Neural crest cell (in vitro differentiated cells): ENCODE data around the gene KCNN4. TPM values are rescaled to one million over a fixed set of nuclear protein-coding genes. Genes with fewer than 3 reads are reported as not detected.

Experiments used
- DNase-seq: peaks from one replicate; pipeline ENCODE4 v3.0.0; 2021; ENCODE audit warnings: low read depth, mixed read lengths, low spot score
- H3K27ac Mint-ChIP-seq: one replicate; pipeline ENCODE4 v1.8.0; 2021; ENCODE audit warnings: mild to moderate bottlenecking, mixed read lengths; ENCODE audit not compliant: unreplicated experiment
- H3K27me3 Mint-ChIP-seq: 2 replicates; pipeline ENCODE4 v1.8.0; 2021; ENCODE audit warnings: low read depth, mild to moderate bottlenecking, mixed read lengths
- H3K36me3 Mint-ChIP-seq: 2 replicates; pipeline ENCODE4 v1.8.0; 2021; ENCODE audit warnings: low read depth, mild to moderate bottlenecking, mixed read lengths
- H3K4me1 Mint-ChIP-seq: 2 replicates; pipeline ENCODE4 v1.8.0; 2021; ENCODE audit warnings: mixed read lengths
- H3K4me3 Mint-ChIP-seq: one replicate; pipeline ENCODE4 v1.8.0; 2021; ENCODE audit warnings: mild to moderate bottlenecking, mixed read lengths
- H3K9me3 Mint-ChIP-seq: 2 replicates; pipeline ENCODE4 v1.8.0; 2021; ENCODE audit warnings: mixed read lengths
- CTCF ChIP-seq: fragments of 200-600 bp; sonication (generic); conservative IDR thresholded peaks from 2 replicates; pipeline ENCODE4 v1.5.0; 2021; ENCODE audit warnings: antibody characterized with exemption, mild to moderate bottlenecking
- total RNA-seq: library from RNA; stranded (reverse); gene quantifications from 2 replicates; pipeline ENCODE4 v1.2.1, GENCODE V29; 2021

KCNN4 gene
- total RNA-seq, 1 donor from 2014 or later: 2.8 TPM

GRCh38 chr19:43719918-43720317, 60.9 kb downstream of the KCNN4 start:
- H3K4me1 Mint-ChIP-seq: no peaks in the 10 kb centered on the region
- no peak for DNase-seq
- no peak for TF ChIP-seq CTCF
- no peaks in the 10 kb centered on the region for H3K27me3 Mint-ChIP-seq
- H3K36me3 Mint-ChIP-seq: no peaks in the 10 kb centered on the region
- no peaks in the 10 kb centered on the region for H3K9me3 Mint-ChIP-seq
- H3K4me3 Mint-ChIP-seq: no peak overlapping the region
- H3K27ac Mint-ChIP-seq: no peak overlapping the region

- H3K4me1 Mint-ChIP-seq: no peaks in the 10 kb centered on the region
- no peak overlapping the region for H3K27ac Mint-ChIP-seq
- H3K36me3 Mint-ChIP-seq: no peaks in the 10 kb centered on the region
- no peak overlapping the region for H3K4me3 Mint-ChIP-seq
- TF ChIP-seq CTCF: no peak
- no peaks in the 10 kb centered on the region for H3K27me3 Mint-ChIP-seq
- DNase-seq: no peak
- no peaks in the 10 kb centered on the region for H3K9me3 Mint-ChIP-seq
Measured at GRCh38 chr19:43719378-43719868, 61.4 kb downstream of the KCNN4 start.

- H3K27me3 Mint-ChIP-seq: no peaks in the 10 kb centered on the region
- DNase-seq: no peak
- H3K27ac Mint-ChIP-seq: no peak overlapping the region
- no peaks in the 10 kb centered on the region for H3K9me3 Mint-ChIP-seq
- H3K4me3 Mint-ChIP-seq: no peak overlapping the region
- no peak for TF ChIP-seq CTCF
- no peaks in the 10 kb centered on the region for H3K36me3 Mint-ChIP-seq
- no peaks in the 10 kb centered on the region for H3K4me1 Mint-ChIP-seq
Measured at GRCh38 chr19:43718627-43719377, 62.0 kb downstream of the KCNN4 start.

Other genes with a start within 250 kb of the KCNN4 start
- gene ZNF575, start 247.8 kb downstream of the KCNN4 start, total RNA-seq: 0.57 and 0.72 TPM in 2 replicates
- 79.4 and 82.0 TPM in 2 replicates for gene XRCC1, start 205.4 kb downstream of the KCNN4 start, total RNA-seq
- gene PINLYP, start 205.2 kb downstream of the KCNN4 start, total RNA-seq: 9.5 and 11.7 TPM in 2 replicates
- gene IRGQ, start 184.8 kb downstream of the KCNN4 start, total RNA-seq: 52.9 and 53.5 TPM in 2 replicates
- 18.3 and 19.7 TPM in 2 replicates for gene ZNF576, start 184.4 kb downstream of the KCNN4 start, total RNA-seq
- 0.41 and 0.51 TPM in 2 replicates for gene SRRM5, start 168.9 kb downstream of the KCNN4 start, total RNA-seq
- gene ZNF428, start 161.3 kb downstream of the KCNN4 start, total RNA-seq: 114 and 117 TPM in 2 replicates
- gene CADM4, start 141.1 kb downstream of the KCNN4 start, total RNA-seq: 74.4 and 78.5 TPM in 2 replicates
- 31.4 and 33.6 TPM in 2 replicates for gene PLAUR, start 110.8 kb downstream of the KCNN4 start, total RNA-seq
- gene IRGC, start 64.9 kb downstream of the KCNN4 start, total RNA-seq: not detected in 2 replicates
- 87.0 and 87.6 TPM in 2 replicates for gene SMG9, start 26.0 kb downstream of the KCNN4 start, total RNA-seq
- gene LYPD5, start 21.5 kb upstream of the KCNN4 start, total RNA-seq: 0.25 TPM in 1 of 2 replicates, not detected in the other
- gene ZNF283, start 46.3 kb upstream of the KCNN4 start, total RNA-seq: 13.6 and 14.7 TPM in 2 replicates
- 3.5 and 3.8 TPM in 2 replicates for gene ZNF404, start 103.0 kb upstream of the KCNN4 start, total RNA-seq
- gene ZNF45, start 154.3 kb upstream of the KCNN4 start, total RNA-seq: 21.6 and 22.9 TPM in 2 replicates
- gene ZNF221, start 170.3 kb upstream of the KCNN4 start, total RNA-seq: 11.6 and 14.3 TPM in 2 replicates
- gene ZNF155, start 203.2 kb upstream of the KCNN4 start, total RNA-seq: 8.8 and 11.9 TPM in 2 replicates
- 6.0 and 6.5 TPM in 2 replicates for gene ZNF230, start 222.0 kb upstream of the KCNN4 start, total RNA-seq
- 7.6 and 8.1 TPM in 2 replicates for gene ZNF222, start 244.4 kb upstream of the KCNN4 start, total RNA-seq